HG03342 (cell line): ENCODE measurements around the gene TTLL3.

Experiments used
- ATAC-seq: cut with Tn5 transposase; IDR thresholded peaks from one replicate; pipeline ENCODE4 v1.9.1; 2021; ENCODE audit warnings: mild to moderate bottlenecking, moderate library complexity; ENCODE audit not compliant: unreplicated experiment

The TTLL3 gene

GRCh38 chr3:9804996-9805395 lies 5.1 kb upstream of the TTLL3 start:
- ATAC-seq: no peak

- ATAC-seq: no peak
Measured at GRCh38 chr3:9806137-9806536, 3.9 kb upstream of the TTLL3 start.

- ATAC-seq: no peak
Measured at GRCh38 chr3:9806688-9807589, 3.1 kb upstream of the TTLL3 start.

DNA sequence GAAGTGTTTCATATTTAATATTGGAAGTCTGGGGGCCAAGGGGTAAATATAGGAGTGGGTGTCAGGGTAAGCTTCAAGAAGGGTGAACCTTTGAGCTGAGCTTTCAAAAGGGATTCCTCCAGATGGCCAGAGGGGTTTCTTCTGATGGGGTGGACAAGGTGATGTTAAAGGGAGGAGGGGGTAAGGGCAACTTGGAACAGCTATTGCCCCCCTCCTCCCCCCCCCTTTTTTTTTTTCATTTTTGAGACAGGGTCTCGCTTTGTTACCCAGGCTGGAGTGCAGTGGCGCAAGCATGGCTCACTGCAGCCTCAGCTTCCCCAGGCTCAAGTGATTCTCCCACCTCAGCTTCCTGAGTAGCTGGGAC lies 2.1 kb upstream of the TTLL3 start:
- no peak for ATAC-seq

GRCh38 chr3:9808345-9809037 lies 1.6 kb upstream of the TTLL3 start:
- ATAC-seq: peak; percentile 52

- ATAC-seq: no peak
Measured at GRCh38 chr3:9809239-9809614, 835 bp upstream of the TTLL3 start.

- ATAC-seq: no peak
Measured at GRCh38 chr3:9810433-9810770, 340 bp downstream of the TTLL3 start.

GRCh38 chr3:9810846-9811245 lies 784 bp downstream of the TTLL3 start:
- no peak for ATAC-seq

DNA sequence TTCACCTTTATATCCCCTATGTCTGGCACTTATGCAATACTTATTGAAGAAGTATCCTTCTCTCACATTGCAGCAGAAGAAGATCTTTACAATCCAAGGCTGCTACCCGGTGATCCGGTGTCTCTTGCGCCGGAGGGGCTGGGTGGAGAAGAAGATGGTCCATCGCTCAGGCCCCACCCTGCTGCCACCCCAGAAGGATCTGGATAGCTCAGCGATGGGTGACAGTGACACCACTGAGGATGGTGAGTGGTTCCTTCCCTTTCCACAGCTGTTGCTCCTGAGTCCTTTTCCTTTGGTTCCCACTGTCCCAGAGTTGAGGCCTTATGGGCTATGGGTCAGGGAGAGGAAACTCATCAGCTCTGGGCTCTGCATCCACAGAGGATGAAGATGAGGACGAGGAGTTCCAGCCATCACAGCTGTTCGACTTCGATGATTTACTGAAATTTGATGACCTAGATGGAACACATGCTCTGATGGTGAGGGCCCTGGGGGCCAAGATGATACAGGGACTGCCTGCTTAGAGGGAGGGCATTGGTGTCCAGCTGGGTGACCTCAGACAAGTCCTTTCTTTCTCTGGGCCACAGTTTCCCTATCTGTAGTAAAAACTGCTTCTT lies 2.9 kb downstream of the TTLL3 start:
- no peak for ATAC-seq

GRCh38 chr3:9815986-9816385 lies 5.9 kb downstream of the TTLL3 start:
- no peak for ATAC-seq

DNA sequence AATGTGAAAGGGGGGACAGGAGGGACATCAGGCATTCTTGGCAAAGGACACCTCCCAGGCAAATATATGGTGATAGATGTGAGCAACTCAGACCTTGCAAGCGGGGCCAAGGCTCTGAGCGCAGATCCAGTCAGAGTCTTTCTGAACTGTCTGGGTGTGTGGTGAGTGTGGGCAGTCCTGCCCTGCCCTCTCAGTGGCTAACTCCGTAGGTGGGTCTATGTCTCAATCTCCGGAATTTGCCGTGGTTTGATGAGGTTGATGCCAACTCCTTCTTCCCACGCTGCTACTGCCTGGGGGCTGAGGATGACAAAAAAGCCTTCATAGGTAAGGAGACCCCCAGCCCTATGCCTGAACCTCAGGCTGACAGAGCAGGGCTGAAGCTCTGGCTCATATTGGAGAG lies 7.4 kb downstream of the TTLL3 start:
- no peak for ATAC-seq

DNA sequence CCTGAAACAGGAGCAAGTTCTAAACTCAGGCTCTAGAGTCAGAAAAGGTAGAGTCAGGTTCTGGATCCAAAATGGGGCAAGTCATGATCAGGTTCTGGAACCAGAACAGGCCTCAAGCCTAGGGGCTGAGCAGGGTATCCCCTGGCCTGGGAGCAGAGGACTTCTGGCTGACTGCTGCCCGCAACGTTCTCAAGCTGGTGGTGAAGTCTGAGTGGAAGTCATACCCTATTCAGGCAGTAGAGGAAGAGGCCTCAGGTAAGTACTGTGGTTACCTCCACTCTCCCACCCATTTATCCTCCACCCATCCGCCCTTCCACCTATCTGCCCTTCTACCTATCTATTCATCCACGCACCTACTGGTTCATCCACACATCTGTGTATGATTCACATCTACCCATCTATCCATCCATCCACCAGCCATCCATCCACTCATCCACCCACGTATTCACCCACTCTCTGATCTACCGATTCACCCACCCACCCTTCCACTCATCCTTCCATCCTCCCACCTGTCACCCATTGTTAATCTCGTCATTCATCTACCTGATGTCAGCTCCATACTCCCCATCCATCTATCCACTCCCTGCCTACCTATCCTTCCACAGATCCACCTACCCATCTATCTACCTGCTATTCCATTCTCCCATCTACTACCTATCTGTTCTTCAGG lies 8.7 kb downstream of the TTLL3 start:
- no peak for ATAC-seq

- no peak for ATAC-seq
Measured at GRCh38 chr3:9820543-9820942, 10.5 kb downstream of the TTLL3 start.

GRCh38 chr3:9820946-9821345 lies 10.9 kb downstream of the TTLL3 start:
- no peak for ATAC-seq

GRCh38 chr3:9825451-9826040 lies 15.5 kb downstream of the TTLL3 start:
- no peak for ATAC-seq

DNA sequence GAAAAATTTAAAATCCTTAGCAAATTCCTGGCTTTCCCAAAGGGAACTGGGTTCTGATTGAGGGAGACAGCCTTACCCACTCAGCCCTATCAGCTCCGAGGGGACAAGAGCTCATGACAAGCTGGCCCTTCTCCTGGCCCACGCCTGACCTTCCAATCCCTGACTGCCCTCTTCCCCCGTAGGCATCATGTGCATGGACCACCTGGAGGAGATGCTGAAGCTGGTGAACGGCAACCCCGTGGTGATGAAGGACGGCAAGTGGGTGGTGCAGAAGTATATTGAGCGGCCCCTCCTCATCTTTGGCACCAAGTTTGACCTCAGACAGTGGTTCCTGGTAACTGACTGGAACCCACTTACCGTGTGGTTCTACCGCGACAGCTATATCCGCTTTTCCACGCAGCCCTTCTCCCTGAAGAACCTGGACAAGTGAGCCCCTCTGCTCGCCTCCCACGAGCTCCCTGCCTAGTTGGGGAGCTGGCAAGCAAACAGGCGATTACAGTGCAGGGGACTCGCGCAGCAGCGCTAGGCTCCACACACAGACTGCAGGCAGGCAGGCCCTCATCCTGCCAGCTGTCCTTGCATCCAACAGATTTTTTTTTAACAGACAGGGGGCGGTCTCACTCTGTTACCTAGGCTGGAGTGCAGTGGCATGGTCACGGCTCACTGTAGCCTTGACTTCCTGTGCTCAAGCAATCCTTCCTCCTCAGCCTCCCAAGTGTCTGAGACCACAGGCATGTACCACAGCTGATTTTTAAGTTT lies 16.9 kb downstream of the TTLL3 start:
- ATAC-seq: no peak

- no peak for ATAC-seq
Measured at GRCh38 chr3:9828801-9829755, 19.0 kb downstream of the TTLL3 start.

- ATAC-seq: no peak
Measured at GRCh38 chr3:9831253-9831652, 21.2 kb downstream of the TTLL3 start.

- no peak for ATAC-seq
Measured at GRCh38 chr3:9833078-9833477, 23.0 kb downstream of the TTLL3 start.
